H1 (cell line): ENCODE results near the gene CDH22. TPM values are rescaled to one million over a fixed set of nuclear protein-coding genes. Genes with fewer than 3 reads are reported as not detected.

Experiments
- CBX8 ChIP-seq: fragments of 300-800, 300-1000 bp; sonication (generic); IDR thresholded peaks from 2 replicates; pipeline ENCODE4 v1.7.1; 2016; ENCODE audit warnings: low read depth, low read length, borderline replicate concordance
- CTBP2 ChIP-seq: IDR thresholded peaks from 2 replicates; pipeline ENCODE4 v1.7.0; 2011; ENCODE audit warnings: borderline replicate concordance, mild to moderate bottlenecking, moderate library complexity, mixed read lengths, low read length; ENCODE audit not compliant: insufficient read depth, insufficient read length
- HDAC6 ChIP-seq: IDR thresholded peaks from one replicate; pipeline ENCODE4 v1.7.1; 2012; ENCODE audit warnings: low read depth, mild to moderate bottlenecking, inconsistent platforms, low read length, moderate library complexity
- USF2 ChIP-seq: IDR thresholded peaks from 2 replicates; pipeline ENCODE4 v1.6.1; 2011; ENCODE audit warnings: low read length, improper control_type of control experiment
- ZNF274 ChIP-seq: IDR thresholded peaks from 2 replicates; pipeline ENCODE4 v1.7.0; 2012; ENCODE audit warnings: low read length, borderline replicate concordance; ENCODE audit errors: extremely low read depth
- polyA plus RNA-seq, 7 experiments: library from polyadenylated mRNA; depleted of rRNA in 3 of 7; stranded (reverse) in 5 of 7; unstranded in 2 of 7; fragments of >200 nt in 5 of 7; fragments of 200-250 nt in 2 of 7; gene quantifications; 1 replicate in 5 of 7; 2 replicates in 1 of 7; 4 replicates in 1 of 7; pipeline versions ENCODE4 v1.2.1 to v1.2.3, GENCODE V29; 2011 to 2013; ENCODE audit warnings: missing spikeins in 2 of 7, mixed read lengths in 2 of 7
- total RNA-seq: library from RNA; stranded (reverse); fragmentation: NEBNext Ultra II Directional; extraction: Animal tissue kit (Norgen Biotek cat#: 25700); gene quantifications from 2 replicates; pipeline ENCODE4 v1.2.1, GENCODE V29; 2021

The CDH22 gene
- total and polyA plus RNA-seq, 2 of the 8 experiments (the other 6 are each of a cell fraction or from before 2014, with no cell fraction given), result 0.35 to 0.39 TPM

DNA sequence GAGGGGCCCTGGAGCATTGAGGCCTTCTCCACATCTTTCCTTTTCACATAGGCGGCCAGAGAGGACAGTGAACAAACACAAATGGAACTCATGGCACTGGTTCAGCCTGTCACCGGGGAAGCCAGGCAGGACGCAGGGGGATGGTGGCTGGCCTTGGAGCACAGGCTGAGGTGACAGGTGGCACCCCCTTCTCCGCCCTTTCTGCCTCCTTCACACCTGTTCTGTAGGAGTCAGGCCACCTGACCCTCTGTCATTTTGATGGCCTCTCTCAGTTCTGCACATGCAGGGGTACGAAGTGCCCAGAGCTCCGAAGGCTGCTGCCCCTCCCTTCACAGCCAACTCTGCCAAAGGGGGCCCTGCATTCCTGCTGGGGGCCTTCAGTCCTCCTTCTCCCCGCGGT, 129.4 kb downstream of the CDH22 start (continued):
- TF ChIP-seq HDAC6 (no peak), CTBP2 (no peak), CBX8 (no peak), USF2 (no peak), ZNF274 (no peak)
